ENCODE measurements around the gene ELMO1.

The ELMO1 gene

DNA sequence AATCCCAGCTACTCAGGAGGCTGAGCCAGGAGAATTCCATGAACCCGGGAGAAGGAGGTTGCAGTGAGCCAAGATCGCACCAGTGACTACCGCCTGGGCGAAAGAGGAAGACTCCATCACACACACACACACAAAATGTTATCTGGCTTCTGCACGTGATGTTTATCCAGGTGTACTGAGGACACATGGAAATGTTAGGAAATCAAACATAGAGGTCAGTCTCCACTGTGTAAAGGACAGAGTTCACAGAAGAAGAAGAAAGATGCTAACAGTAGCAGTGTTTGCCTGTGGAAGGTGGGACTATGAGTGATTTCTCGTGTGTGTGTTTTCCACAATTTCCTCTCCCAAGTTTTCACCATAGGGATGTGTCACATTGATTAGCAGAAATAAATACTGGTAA lies 256.9 kb downstream of the ELMO1 start:
- no peak overlapping the region for H3K4me3 ChIP-seq (ENCODE audit: low read depth in 1 of 2, low read length in 2 of 2)
- H4K20me1 ChIP-seq (ENCODE audit: insufficient read depth, low read length), result no peaks in the 10 kb centered on the region
- DNase-seq (no peak), ATAC-seq (ENCODE audit: insufficient read depth, low read depth) (no peak)
- TF ChIP-seq CTCF (IDR thresholded peaks at IDR 0.05; ENCODE audit: borderline replicate concordance, extremely low read depth, low read length, poor library complexity, severe bottlenecking) (no peak), EZH2 (IDR thresholded peaks at IDR 0.05; ENCODE audit: borderline replicate concordance, low read depth, low read length, severe bottlenecking) (no peak)
- no peaks in the 10 kb centered on the region for H3K27me3 ChIP-seq (ENCODE audit: insufficient read depth, low read length, poor library complexity)
- no peak overlapping the region for H3K27ac ChIP-seq (ENCODE audit: low read length)
- no peaks in the 10 kb centered on the region for H3K79me2 ChIP-seq (ENCODE audit: insufficient read depth, low read length)
- H3K36me3 ChIP-seq (ENCODE audit: insufficient read depth, low read length), result peaks cover 6% of the 10 kb centered on the region; the same call in 1 of the 2 replicates
- H3K9me3 ChIP-seq (ENCODE audit: insufficient read depth, low read length, severe bottlenecking), result no peaks in the 10 kb centered on the region
- no peak overlapping the region for H3K4me2 ChIP-seq (ENCODE audit: insufficient read depth, low read length)
- H3K4me1 ChIP-seq (ENCODE audit: insufficient read depth, low read length), result no peaks in the 10 kb centered on the region
- no peak overlapping the region for H3K9ac ChIP-seq (ENCODE audit: low read depth, low read length)
- no peak overlapping the region for H2AFZ ChIP-seq (ENCODE audit: low read depth, low read length)

- H3K4me2 ChIP-seq (ENCODE audit: insufficient read depth, low read length), result no peak overlapping the region
- no peak overlapping the region for H2AFZ ChIP-seq (ENCODE audit: low read depth, low read length)
These were observed 261.5 kb downstream of the ELMO1 start for GRCh38 chr7:37187179-37187578.

DNA sequence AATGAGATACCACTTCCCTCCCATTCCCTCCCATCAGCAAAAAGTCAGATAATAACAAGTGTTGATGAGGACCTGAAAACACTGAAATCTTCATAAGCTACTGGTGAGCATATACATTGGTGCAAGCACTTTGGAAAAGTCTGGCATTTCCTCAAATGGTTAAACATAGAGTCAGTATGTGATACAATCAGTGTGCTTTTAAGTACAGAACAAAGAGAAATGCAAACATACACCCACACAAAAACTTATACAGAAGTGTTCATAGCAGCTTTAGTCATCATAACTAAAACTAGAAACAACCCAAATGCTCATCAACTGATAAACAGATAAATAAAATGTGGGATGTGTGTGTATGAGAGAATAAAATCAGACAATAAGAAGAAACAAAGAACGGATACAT lies 261.9 kb downstream of the ELMO1 start:
- no peak overlapping the region for H3K4me2 ChIP-seq (ENCODE audit: insufficient read depth, low read length)

More at GRCh38 chr7:37187179-37187578, 261.5 kb downstream of the ELMO1 start:
- Histone ChIP-seq H3K27me3 (ENCODE audit: insufficient read depth, low read length, poor library complexity) (no peaks in the 10 kb centered on the region), H3K9me3 (ENCODE audit: insufficient read depth, low read length, severe bottlenecking) (no peaks in the 10 kb centered on the region), H3K36me3 (ENCODE audit: insufficient read depth, low read length) (no peaks in the 10 kb centered on the region; the same call in 1 of the 2 replicates), H3K9ac (ENCODE audit: low read depth, low read length) (no peak overlapping the region), H4K20me1 (ENCODE audit: insufficient read depth, low read length) (no peaks in the 10 kb centered on the region), H3K27ac (ENCODE audit: low read length) (no peak overlapping the region), H3K79me2 (ENCODE audit: insufficient read depth, low read length) (no peaks in the 10 kb centered on the region), H3K4me3 (ENCODE audit: low read depth in 1 of 2, low read length in 2 of 2) (no peak overlapping the region), H3K4me1 (ENCODE audit: insufficient read depth, low read length) (no peaks in the 10 kb centered on the region)
- ATAC-seq (ENCODE audit: insufficient read depth, low read depth), result no peak
- DNase-seq, result no peak
- TF ChIP-seq CTCF (IDR thresholded peaks at IDR 0.05; ENCODE audit: borderline replicate concordance, extremely low read depth, low read length, poor library complexity, severe bottlenecking) (no peak), EZH2 (IDR thresholded peaks at IDR 0.05; ENCODE audit: borderline replicate concordance, low read depth, low read length, severe bottlenecking) (no peak)

More for the DNA sequence above, 261.9 kb downstream of the ELMO1 start:
- Histone ChIP-seq H3K9me3 (ENCODE audit: insufficient read depth, low read length, severe bottlenecking) (no peaks in the 10 kb centered on the region), H3K79me2 (ENCODE audit: insufficient read depth, low read length) (no peaks in the 10 kb centered on the region), H2AFZ (ENCODE audit: low read depth, low read length) (no peak overlapping the region), H3K4me1 (ENCODE audit: insufficient read depth, low read length) (no peaks in the 10 kb centered on the region), H3K27ac (ENCODE audit: low read length) (no peak overlapping the region), H3K36me3 (ENCODE audit: insufficient read depth, low read length) (no peaks in the 10 kb centered on the region; the same call in 1 of the 2 replicates), H3K27me3 (ENCODE audit: insufficient read depth, low read length, poor library complexity) (no peaks in the 10 kb centered on the region), H3K9ac (ENCODE audit: low read depth, low read length) (no peak overlapping the region), H3K4me3 (ENCODE audit: low read depth in 1 of 2, low read length in 2 of 2) (no peak overlapping the region), H4K20me1 (ENCODE audit: insufficient read depth, low read length) (no peaks in the 10 kb centered on the region)
- ATAC-seq (ENCODE audit: insufficient read depth, low read depth), result no peak
- no peak for DNase-seq
- TF ChIP-seq EZH2 (IDR thresholded peaks at IDR 0.05; ENCODE audit: borderline replicate concordance, low read depth, low read length, severe bottlenecking) (no peak), CTCF (IDR thresholded peaks at IDR 0.05; ENCODE audit: borderline replicate concordance, extremely low read depth, low read length, poor library complexity, severe bottlenecking) (no peak)

All from DND-41 (cell line).